Suprapubic skin (tissue), 4 donors: ENCODE measurements around the gene TAPT1. TPM values are rescaled to one million over a fixed set of nuclear protein-coding genes. Genes with fewer than 3 reads are reported as not detected.
A peak's percentile ranks its signal among the peaks of the same experiment; 100 is the strongest.
"Not testable (repeated sequence)": the region's sequence is repeated elsewhere in the genome, so short reads cannot be mapped to it uniquely, and the experiment has no call there.

Source experiments
- DNase-seq, 2 donors: peaks; one replicate each; pipeline ENCODE4 v3.0.0-alpha.2; 2019; ENCODE audit warnings: low spot score in 2 of 2
- H3K27ac ChIP-seq: fragments of 200-600 bp; sonication (generic); one replicate; pipeline ENCODE4 v1.5.1; 2019
- H3K27me3 ChIP-seq: fragments of 200-600 bp; sonication (generic); one replicate; pipeline ENCODE4 v1.5.1; 2019
- H3K36me3 ChIP-seq: fragments of 200-600 bp; sonication (generic); one replicate; pipeline ENCODE4 v1.5.1; 2019
- H3K4me1 ChIP-seq: fragments of 200-600 bp; sonication (generic); one replicate; pipeline ENCODE4 v1.5.1; 2019
- H3K4me3 ChIP-seq: fragments of 200-600 bp; sonication (generic); one replicate; pipeline ENCODE4 v1.5.1; 2019; ENCODE audit warnings: mild to moderate bottlenecking
- H3K9me3 ChIP-seq: fragments of 200-600 bp; sonication (generic); one replicate; pipeline ENCODE4 v1.5.1; 2019
- CTCF ChIP-seq, 2 donors: fragments of 200-600 bp in 1 of 2; fragments of 450-650 bp in 1 of 2; sonication (generic) in 1 of 2; IDR thresholded peaks; one replicate each; pipeline ENCODE4 v1.5.1; 2016 to 2019; ENCODE audit warnings: antibody characterized with exemption in 2 of 2, mild to moderate bottlenecking in 1 of 2, moderate library complexity in 1 of 2
- EP300 ChIP-seq: sonication (generic); formaldehyde crosslinking; IDR thresholded peaks from one replicate; pipeline ENCODE4 v1.6.1; 2017; ENCODE audit warnings: antibody characterized with exemption
- POLR2A ChIP-seq, 2 donors: fragments of 450-650 bp; IDR thresholded peaks; one replicate each; pipeline ENCODE4 v1.6.1; 2017; ENCODE audit warnings: antibody characterized with exemption in 2 of 2, mild to moderate bottlenecking in 2 of 2, moderate library complexity in 2 of 2
- POLR2AphosphoS5 ChIP-seq, 3 donors: sonication (generic); formaldehyde crosslinking; IDR thresholded peaks; one replicate each; pipeline ENCODE4 v1.6.1; 2017; ENCODE audit warnings: antibody characterized with exemption in 3 of 3
- WGBS: methylation state at CpG from one replicate; pipeline ENCODE4 v1.1.5; 2018; 5-methylcytosine and 5-hydroxymethylcytosine counted together
- total RNA-seq, 4 donors: library from RNA; depleted of rRNA; stranded (reverse); fragments of >200 nt; gene quantifications; one replicate each; pipeline ENCODE4 v1.1.0, GENCODE V29; 2016

Gene TAPT1
- 10 to 100 TPM; 15.3 to 57.2 (median 23.7) TPM for total RNA-seq

- peak; percentile 85 to 90 for DNase-seq
Observed at GRCh38 chr4:16225863-16226815, at the start of gene TAPT1. Gene TAPT1 (minus strand): TSS chr4:16226471. CDS start chr4:16226457, 14 bp downstream.

DNA sequence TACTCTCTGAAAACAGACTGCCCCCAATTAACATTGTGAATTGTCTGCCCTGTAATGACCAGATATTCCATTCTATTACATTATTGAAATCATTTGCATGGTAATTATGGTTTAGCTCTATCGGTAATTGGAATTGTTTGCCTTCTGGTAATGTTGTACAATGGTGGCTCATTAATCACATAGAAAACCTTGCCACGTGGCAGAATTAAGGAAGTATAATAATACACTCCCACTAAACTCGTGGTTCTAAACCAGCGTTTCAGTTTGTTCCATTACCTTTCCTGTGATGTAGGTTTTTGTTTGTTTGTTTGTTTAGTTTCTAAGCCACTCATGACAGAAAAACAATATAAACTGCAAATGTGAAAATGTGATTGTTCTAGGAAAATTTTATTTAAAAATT is 45.1 kb upstream of the TAPT1 start:
- Histone ChIP-seq H3K4me3 (no peak overlapping the region), H3K27me3 (no peaks in the 10 kb centered on the region), H3K27ac (no peak overlapping the region), H3K9me3 (no peaks in the 10 kb centered on the region), H3K4me1 (peaks cover 8% of the 10 kb centered on the region), H3K36me3 (no peaks in the 10 kb centered on the region)
- TF ChIP-seq CTCF (IDR thresholded peaks at IDR 0.05), result no peak
- no peak for TF ChIP-seq EP300
- TF ChIP-seq POLR2AphosphoS5 (IDR thresholded peaks at IDR 0.05), result no peak
- no peak for TF ChIP-seq POLR2A (IDR thresholded peaks at IDR 0.05)
- WGBS, result 60% methylated on average over 4 of the region's 4 CpGs
- no peak for DNase-seq

More at GRCh38 chr4:16225863-16226815, at the start of gene TAPT1:
- no peak for TF ChIP-seq POLR2AphosphoS5 (IDR thresholded peaks at IDR 0.05)
- TF ChIP-seq POLR2A (IDR thresholded peaks at IDR 0.05), result no peak
- no peak for TF ChIP-seq EP300
- no peak for TF ChIP-seq CTCF (IDR thresholded peaks at IDR 0.05)
- no peaks in the 10 kb centered on the region for H3K27me3 ChIP-seq
- no peaks in the 10 kb centered on the region for H3K36me3 ChIP-seq
- H3K9me3 ChIP-seq, result no peaks in the 10 kb centered on the region
- peak within 1 kb of the TSS; percentile 94 for H3K4me3 ChIP-seq
- peaks cover 38% of the 10 kb centered on the region for H3K4me1 ChIP-seq
- H3K27ac ChIP-seq, result peak within 1 kb of the TSS; percentile 98
- under 1% methylated on average over 17 of the region's 143 CpGs for WGBS

- no peaks in the 10 kb centered on the region for H3K9me3 ChIP-seq
- 84% methylated on average over 6 of the region's 6 CpGs for WGBS
- H3K4me3 ChIP-seq, result no peak overlapping the region
- no peak for TF ChIP-seq POLR2AphosphoS5 (IDR thresholded peaks at IDR 0.05)
- TF ChIP-seq EP300, result no peak
- TF ChIP-seq CTCF (IDR thresholded peaks at IDR 0.05), result no peak
- H3K27ac ChIP-seq, result no peak overlapping the region
- no peaks in the 10 kb centered on the region for H3K27me3 ChIP-seq
- H3K36me3 ChIP-seq, result no peaks in the 10 kb centered on the region
- no peak for DNase-seq
- H3K4me1 ChIP-seq, result peaks cover 8% of the 10 kb centered on the region
Observed at GRCh38 chr4:16270454-16271328, 44.4 kb upstream of the TAPT1 start.

- WGBS, result 36% methylated on average over 4 of the region's 4 CpGs
- H3K27me3 ChIP-seq, H3K4me1 ChIP-seq, H3K9me3 ChIP-seq, H3K27ac ChIP-seq, H3K36me3 ChIP-seq, H3K4me3 ChIP-seq, DNase-seq: not testable (repeated sequence)
Observed at GRCh38 chr4:16269742-16270453, 43.6 kb upstream of the TAPT1 start.

DNA sequence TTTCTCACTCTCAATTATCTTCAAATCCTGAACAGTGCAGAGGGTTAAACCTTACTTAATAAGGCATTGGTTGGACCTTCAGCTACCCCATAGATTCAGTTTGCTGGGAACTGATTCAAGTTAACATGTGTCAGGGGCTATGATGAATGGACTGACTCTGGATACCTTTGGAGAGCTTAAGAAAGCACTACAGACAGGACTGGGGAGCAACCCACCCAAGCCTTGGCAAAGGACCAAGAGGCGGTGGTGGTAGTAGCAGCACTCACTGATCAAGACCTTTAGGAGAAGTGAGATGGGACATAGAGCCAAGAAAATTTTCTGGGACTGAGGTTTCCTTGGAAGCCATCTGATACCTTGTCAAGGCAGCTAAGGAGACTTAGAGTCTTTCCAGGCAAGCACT is 43.0 kb upstream of the TAPT1 start:
- no peak overlapping the region for H3K27ac ChIP-seq

More for the DNA sequence above, 43.0 kb upstream of the TAPT1 start:
- H3K4me3 ChIP-seq, result no peak overlapping the region
- no peaks in the 10 kb centered on the region for H3K36me3 ChIP-seq
- TF ChIP-seq POLR2AphosphoS5 (IDR thresholded peaks at IDR 0.05), result no peak
- TF ChIP-seq CTCF (IDR thresholded peaks at IDR 0.05), result no peak
- TF ChIP-seq POLR2A (IDR thresholded peaks at IDR 0.05), result no peak
- TF ChIP-seq EP300, result no peak
- WGBS, result 55% methylated on average over 1 of the region's 1 CpG
- H3K4me1 ChIP-seq, result peaks cover 8% of the 10 kb centered on the region
- no peaks in the 10 kb centered on the region for H3K9me3 ChIP-seq
- DNase-seq, result no peak
- no peaks in the 10 kb centered on the region for H3K27me3 ChIP-seq
